Fibroblast of skin of right quadriceps (primary cell): ENCODE measurements around the gene STARD8.

Source experiments
- DNase-seq: peaks from one replicate; pipeline ENCODE4 v3.0.0-alpha.2; 2013

STARD8 gene

DNA sequence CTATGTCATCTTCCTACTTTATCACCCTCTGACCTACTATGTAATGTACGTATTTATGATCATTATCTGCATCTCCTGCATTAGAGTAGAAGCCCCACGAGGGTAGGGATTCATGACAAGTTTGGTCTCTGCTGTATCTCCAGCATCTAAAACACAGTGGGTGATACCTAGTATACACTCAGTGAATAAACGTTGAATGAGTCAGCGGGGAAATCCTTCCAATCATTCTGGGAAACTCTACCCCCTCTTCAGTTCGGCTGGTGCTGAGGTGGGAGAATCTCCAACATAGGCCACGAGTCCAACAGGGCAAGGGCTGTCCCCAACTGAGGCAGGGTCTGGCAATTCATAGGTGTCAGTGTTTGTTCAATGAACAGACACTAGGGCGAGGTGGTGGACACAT, 106.9 kb downstream of the STARD8 start:
- no peak for DNase-seq

DNA sequence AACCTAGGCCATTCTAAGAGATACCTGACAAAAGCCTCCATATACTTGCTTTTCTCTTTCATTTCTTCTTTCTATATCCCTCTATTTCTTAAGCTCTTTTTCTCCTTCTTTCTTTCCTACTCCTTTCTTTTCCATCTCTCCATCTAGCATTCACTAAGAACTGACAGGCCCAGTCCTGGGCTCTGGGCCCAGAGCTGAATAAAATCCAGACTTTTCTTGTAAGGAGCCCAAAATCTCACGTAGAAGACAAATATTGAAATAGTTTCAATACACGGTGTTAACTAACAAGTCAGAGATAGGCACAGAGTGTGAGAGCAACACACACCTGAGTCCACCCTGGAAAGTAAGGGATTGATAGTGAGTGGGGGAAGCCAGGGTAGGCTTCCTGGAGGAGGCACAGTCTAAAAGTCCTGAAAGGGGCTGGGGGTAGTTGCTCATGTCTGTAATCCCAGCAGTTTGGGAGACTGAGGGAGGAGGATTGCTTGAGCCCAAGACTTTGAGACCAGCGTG, 108.2 kb downstream of the STARD8 start:
- no peak for DNase-seq

DNA sequence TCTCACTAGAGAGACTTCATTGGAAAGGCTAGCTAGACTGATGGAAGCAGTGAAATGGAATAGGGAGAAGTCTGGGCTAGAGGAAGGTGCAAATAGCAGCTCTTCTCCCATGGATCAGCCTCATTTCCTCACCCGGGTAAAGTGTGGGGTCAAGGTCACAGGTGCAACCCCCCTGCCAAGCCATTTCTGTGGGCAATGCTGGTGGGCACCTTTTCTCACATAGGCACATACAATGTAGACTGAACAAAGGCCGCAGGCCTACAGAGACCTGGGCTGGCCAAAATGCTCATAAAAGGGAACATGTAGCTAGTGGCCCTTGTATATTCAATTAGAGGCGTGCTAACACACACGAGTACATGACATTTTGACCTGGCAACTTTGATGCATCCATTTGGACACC, 109.9 kb downstream of the STARD8 start:
- no peak for DNase-seq

DNA sequence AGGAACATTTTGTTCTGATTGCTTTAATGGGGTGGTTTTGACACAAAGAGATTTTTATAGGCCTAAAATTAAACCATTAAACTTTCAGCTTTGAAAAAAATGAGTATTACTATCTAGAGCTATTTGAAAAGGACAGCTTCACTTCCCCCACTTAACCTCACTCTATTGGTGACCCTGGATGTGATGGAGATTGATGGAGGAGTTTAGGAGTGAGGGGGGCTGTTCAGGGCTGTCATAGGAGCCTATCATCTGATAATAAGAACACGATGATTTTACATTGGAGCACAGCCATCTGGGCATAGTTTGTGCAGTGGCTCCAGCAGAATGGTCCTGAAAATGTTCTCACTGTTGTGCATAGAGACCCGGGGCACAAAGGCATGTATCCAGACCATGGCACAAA, 110.3 kb downstream of the STARD8 start:
- DNase-seq = no peak

DNA sequence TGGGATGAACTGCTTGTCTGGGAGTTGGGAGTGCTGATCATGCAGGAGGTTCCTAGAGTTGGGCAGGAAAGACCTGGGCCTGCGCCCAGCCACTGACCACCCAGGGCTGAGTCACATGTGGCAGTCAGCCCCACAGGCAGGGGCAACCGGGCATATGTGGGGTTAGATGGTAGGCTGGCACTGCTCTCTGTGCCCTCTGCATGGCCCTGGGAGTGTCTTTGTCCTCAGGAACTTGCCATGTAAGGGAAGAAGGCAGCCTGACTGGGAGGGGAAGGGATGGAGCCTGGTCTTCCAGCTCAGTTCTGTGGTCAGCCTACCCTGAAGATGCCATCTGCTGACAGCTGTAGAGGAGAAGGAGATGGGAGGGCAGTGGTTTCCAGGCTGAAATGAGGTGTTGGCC, 111.2 kb downstream of the STARD8 start:
- no peak for DNase-seq

DNA sequence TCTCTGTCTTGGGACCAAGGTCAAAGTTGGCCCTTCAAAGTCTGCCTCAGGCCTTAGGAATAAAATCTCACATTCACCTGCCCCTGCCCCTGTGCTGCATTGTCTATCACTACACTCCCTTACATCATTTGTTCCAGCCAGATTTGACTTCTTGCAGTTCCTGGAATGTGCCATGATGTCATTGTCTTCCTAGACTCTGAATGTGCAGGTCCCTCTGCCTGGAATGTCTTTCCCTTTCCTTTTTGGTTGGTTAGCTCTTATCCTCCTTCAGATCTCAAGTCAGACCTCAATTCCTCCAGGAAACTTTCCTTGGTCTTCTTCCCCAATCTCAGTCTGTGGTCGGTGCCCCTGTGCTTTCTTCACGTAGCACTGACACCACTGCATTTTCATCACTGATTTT, 113.6 kb downstream of the STARD8 start:
- peak; percentile 0 for DNase-seq

DNA sequence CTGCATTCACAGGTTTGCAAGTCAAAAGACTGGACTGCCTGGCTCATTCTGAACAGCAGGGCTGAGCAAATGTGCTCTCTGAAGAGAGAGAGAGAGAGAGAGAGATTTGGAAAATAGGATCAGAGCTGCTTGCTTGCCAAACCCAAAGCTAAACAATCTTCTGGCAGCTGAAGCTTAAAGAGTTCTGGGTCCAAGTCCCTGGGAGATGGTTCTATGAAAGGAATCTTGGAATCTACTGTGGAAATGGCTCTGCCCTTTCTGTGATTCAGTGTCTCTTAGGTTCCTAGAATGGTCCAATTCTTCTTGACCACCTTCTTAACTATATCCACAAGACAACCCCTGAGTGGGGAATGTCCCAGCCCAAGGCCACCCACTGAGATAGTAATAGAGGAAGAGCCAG, 115.3 kb downstream of the STARD8 start:
- no peak for DNase-seq

DNA sequence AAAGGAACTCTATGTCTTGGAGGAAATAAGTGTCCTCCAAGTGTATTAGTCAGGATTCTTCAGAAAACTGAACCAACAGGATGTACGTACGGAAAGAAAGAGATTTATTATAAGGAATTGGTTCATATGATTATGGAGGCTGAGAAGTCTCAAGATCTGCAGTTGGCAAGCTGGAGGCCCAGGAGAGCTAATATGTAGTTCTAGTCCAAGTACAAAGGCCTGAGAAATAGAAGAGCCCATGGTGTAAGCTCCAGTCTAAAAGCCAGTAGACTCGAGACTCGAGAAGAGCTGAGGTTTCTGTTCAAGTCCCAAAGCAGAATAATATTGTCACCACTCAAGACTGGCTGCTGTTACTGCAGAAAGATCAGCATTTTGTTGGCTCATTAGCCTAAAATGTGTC, 116.0 kb downstream of the STARD8 start:
- DNase-seq = no peak
